MM.1S (cell line): ENCODE results near the gene ATF7IP2.

Source experiments
- DNase-seq: peaks from one replicate; pipeline ENCODE4 v3.0.0-alpha.2; 2015
- H2AFZ ChIP-seq: fragments of 300-600 bp; sonication (generic); 2 replicates; pipeline ENCODE4 v1.6.0; 2016; ENCODE audit warnings: antibody characterized with exemption, low read length
- H3F3A ChIP-seq: fragments of 300-600 bp; sonication (generic); 2 replicates; pipeline ENCODE4 v1.6.1; 2016; ENCODE audit warnings: mild to moderate bottlenecking, antibody characterized with exemption, low read length, moderate library complexity, mixed read lengths; ENCODE audit not compliant: insufficient read depth
- H3K27ac ChIP-seq: fragments of 300-600 bp; sonication (generic); 2 replicates; pipeline ENCODE4 v1.5.1; 2016; ENCODE audit warnings: mild to moderate bottlenecking, low read length
- H3K27me3 ChIP-seq: fragments of 300-600 bp; sonication (generic); replicated peaks from 2 replicates; pipeline ENCODE4 v1.6.0; 2016; ENCODE audit warnings: low read length; ENCODE audit not compliant: insufficient read depth
- H3K36me3 ChIP-seq: fragments of 300-600 bp; sonication (generic); replicated peaks from 2 replicates; pipeline ENCODE4 v1.6.1; 2016; ENCODE audit warnings: mild to moderate bottlenecking, low read length, mixed read lengths; ENCODE audit not compliant: insufficient read depth
- H3K4me1 ChIP-seq: fragments of 300-600 bp; sonication (generic); 2 replicates; pipeline ENCODE4 v1.6.1; 2016; ENCODE audit warnings: low read length, mixed read lengths
- H3K4me2 ChIP-seq: fragments of 300-600 bp; sonication (generic); 2 replicates; pipeline ENCODE4 v1.6.0; 2016; ENCODE audit warnings: low read depth, low read length
- H3K4me3 ChIP-seq: fragments of 300-600 bp; sonication (generic); 2 replicates; pipeline ENCODE4 v1.5.1; 2016; ENCODE audit warnings: low read length, mixed read lengths
- H3K79me2 ChIP-seq: fragments of 300-600 bp; sonication (generic); 2 replicates; pipeline ENCODE4 v1.6.1; 2016; ENCODE audit warnings: mixed run types, low read length, mixed read lengths
- H3K9ac ChIP-seq: fragments of 300-600 bp; sonication (generic); 2 replicates; pipeline ENCODE4 v1.6.1; 2016; ENCODE audit warnings: low read length, mixed read lengths
- H3K9me2 ChIP-seq: fragments of 300-600 bp; sonication (generic); replicated peaks from 2 replicates; pipeline ENCODE4 v1.6.1; 2016; ENCODE audit warnings: mild to moderate bottlenecking, low read length, mixed read lengths; ENCODE audit not compliant: insufficient read depth
- H3K9me3 ChIP-seq: fragments of 300-600 bp; sonication (generic); replicated peaks from 2 replicates; pipeline ENCODE4 v1.6.1; 2016; ENCODE audit warnings: mild to moderate bottlenecking, low read length, mixed read lengths; ENCODE audit not compliant: insufficient read depth
- H4K20me1 ChIP-seq: fragments of 300-600 bp; sonication (generic); 2 replicates; pipeline ENCODE4 v1.6.1; 2016; ENCODE audit warnings: mild to moderate bottlenecking, low read length, moderate library complexity, mixed read lengths; ENCODE audit not compliant: insufficient read depth
- CTCF ChIP-seq: fragments of 300-600 bp; sonication (generic); IDR thresholded peaks from 2 replicates; pipeline ENCODE4 v1.5.1; 2016; ENCODE audit warnings: antibody characterized with exemption, low read length, mixed read lengths
- EZH2 ChIP-seq: fragments of 300-600 bp; sonication (generic); optimal IDR thresholded peaks from 2 replicates; pipeline ENCODE3; 2017; ENCODE audit warnings: low read depth, mild to moderate bottlenecking, antibody characterized with exemption, low read length, mixed read lengths
- EZH2phosphoT487 ChIP-seq: fragments of 300-600 bp; sonication (generic); IDR thresholded peaks from 2 replicates; pipeline ENCODE4 v1.6.1; 2018; ENCODE audit warnings: antibody characterized with exemption, low read length

The ATF7IP2 gene

DNA sequence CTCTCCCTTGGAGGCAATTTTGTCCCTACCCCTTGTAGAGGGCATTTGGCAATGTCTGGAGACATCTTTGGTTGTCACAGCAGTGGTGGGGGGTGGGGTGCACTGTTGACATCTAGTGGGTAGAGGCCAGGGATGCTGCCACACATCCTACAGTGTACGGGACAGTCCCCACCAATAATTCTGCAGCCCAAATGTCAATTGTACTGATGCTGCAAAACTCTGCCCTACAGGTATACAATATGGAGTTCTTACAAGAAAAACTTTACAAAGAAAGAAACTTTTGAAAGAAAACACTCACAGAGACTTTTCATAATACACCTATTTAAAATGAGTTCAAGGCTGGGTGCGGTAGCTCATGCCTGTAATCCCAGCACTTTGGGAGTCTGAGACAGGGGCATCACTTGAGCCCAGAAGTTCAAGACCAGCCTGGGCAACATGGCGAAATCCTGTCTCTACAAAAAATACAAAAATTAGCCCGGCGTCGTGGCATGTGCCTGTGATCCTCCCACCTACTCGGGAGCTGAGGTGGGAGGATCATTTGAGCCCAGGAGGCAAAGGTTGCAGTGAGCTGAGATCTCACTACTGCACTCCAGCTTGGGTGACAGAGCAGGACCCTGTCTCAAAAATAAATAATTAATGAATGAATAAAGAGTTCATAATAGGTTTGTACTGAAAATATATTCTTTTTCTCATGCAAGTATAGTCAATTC lies 135.2 kb downstream of the ATF7IP2 start:
- H3K27ac ChIP-seq, result no peak overlapping the region
- no peak overlapping the region for H3K4me3 ChIP-seq
- DNase-seq, result no peak
- no peaks in the 10 kb centered on the region for H3K9me2 ChIP-seq
- TF ChIP-seq EZH2phosphoT487 (no peak), CTCF (no peak), EZH2 (no peak)
- H3K4me1 ChIP-seq, result no peaks in the 10 kb centered on the region
- H3K79me2 ChIP-seq, result no peaks in the 10 kb centered on the region
- H3K27me3 ChIP-seq, result no peaks in the 10 kb centered on the region
- H3K4me2 ChIP-seq, result no peak overlapping the region
- no peaks in the 10 kb centered on the region for H3F3A ChIP-seq
- H3K9ac ChIP-seq, result no peak overlapping the region
- no peaks in the 10 kb centered on the region for H3K36me3 ChIP-seq
- no peak overlapping the region for H2AFZ ChIP-seq
- H4K20me1 ChIP-seq, result no peaks in the 10 kb centered on the region
- H3K9me3 ChIP-seq, result no peaks in the 10 kb centered on the region

- Histone ChIP-seq H3K4me3 (no peak overlapping the region), H3K4me2 (no peak overlapping the region), H3K79me2 (no peaks in the 10 kb centered on the region), H4K20me1 (no peaks in the 10 kb centered on the region), H3K36me3 (no peaks in the 10 kb centered on the region), H3K9ac (no peak overlapping the region), H3K27ac (no peak overlapping the region), H3K9me3 (no peaks in the 10 kb centered on the region), H3K27me3 (no peaks in the 10 kb centered on the region), H3F3A (no peaks in the 10 kb centered on the region), H2AFZ (no peak overlapping the region), H3K9me2 (no peaks in the 10 kb centered on the region), H3K4me1 (no peaks in the 10 kb centered on the region)
- DNase-seq, result peak; percentile 59
- peak; percentile 88 for TF ChIP-seq CTCF
- no peak for TF ChIP-seq EZH2phosphoT487
- TF ChIP-seq EZH2, result no peak
Observed at GRCh38 chr16:10521681-10522274, 135.9 kb downstream of the ATF7IP2 start.

- no peak overlapping the region for H3K4me3 ChIP-seq
- H2AFZ ChIP-seq, result no peak overlapping the region
- TF ChIP-seq EZH2, result no peak
- TF ChIP-seq EZH2phosphoT487, result no peak
- TF ChIP-seq CTCF, result no peak
- H3K36me3 ChIP-seq, result no peaks in the 10 kb centered on the region
- no peaks in the 10 kb centered on the region for H3K9me2 ChIP-seq
- H3K9me3 ChIP-seq, result no peaks in the 10 kb centered on the region
- H3K27me3 ChIP-seq, result no peaks in the 10 kb centered on the region
- H3K4me1 ChIP-seq, result no peaks in the 10 kb centered on the region
- H3K79me2 ChIP-seq, result no peaks in the 10 kb centered on the region
- H3K27ac ChIP-seq, result no peak overlapping the region
- no peak for DNase-seq
- no peaks in the 10 kb centered on the region for H4K20me1 ChIP-seq
- H3F3A ChIP-seq, result no peaks in the 10 kb centered on the region
- no peak overlapping the region for H3K4me2 ChIP-seq
- no peak overlapping the region for H3K9ac ChIP-seq
Observed at GRCh38 chr16:10522966-10523365, 137.1 kb downstream of the ATF7IP2 start.
